Iris pigment epithelial cell (primary cell): ENCODE measurements around the gene S100A10.

Experiments
- DNase-seq: peaks from one replicate; pipeline ENCODE4 v3.0.0-alpha.2; 2011; ENCODE audit warnings: low read depth

S100A10 gene

GRCh38 chr1:151935154-151935553, 58.5 kb downstream of the S100A10 start:
- peak; percentile 22 for DNase-seq

GRCh38 chr1:151934048-151934493, 59.6 kb downstream of the S100A10 start:
- peak; percentile 59 for DNase-seq
